Activated naive CD8-positive, alpha-beta T cell treated with anti-CD3 and anti-CD28 coated beads for 36 hours (primary cell): ENCODE measurements around the gene SLC27A3. TPM values are rescaled to one million over a fixed set of nuclear protein-coding genes. Genes with fewer than 3 reads are reported as not detected.
"Not testable (repeated sequence)": the region's sequence is repeated elsewhere in the genome, so short reads cannot be mapped to it uniquely, and the experiment has no call there.

ENCODE experiments used
- DNase-seq: peaks from one replicate; pipeline ENCODE4 v3.0.0; 2021
- H3K27ac Mint-ChIP-seq: one replicate; pipeline ENCODE4 v1.8.0; 2022; ENCODE audit warnings: mild to moderate bottlenecking, moderate library complexity, mixed read lengths
- H3K27me3 Mint-ChIP-seq: one replicate; pipeline ENCODE4 v1.8.0; 2022; ENCODE audit warnings: mild to moderate bottlenecking, mixed read lengths
- H3K36me3 Mint-ChIP-seq: one replicate; pipeline ENCODE4 v1.8.0; 2021; ENCODE audit warnings: mild to moderate bottlenecking, mixed read lengths
- H3K4me1 Mint-ChIP-seq: one replicate; pipeline ENCODE4 v1.8.0; 2021; ENCODE audit warnings: mixed read lengths
- H3K4me3 Mint-ChIP-seq: one replicate; pipeline ENCODE4 v1.8.0; 2022; ENCODE audit warnings: mild to moderate bottlenecking, moderate library complexity, mixed read lengths
- H3K9me3 Mint-ChIP-seq: one replicate; pipeline ENCODE4 v1.8.0; 2022; ENCODE audit warnings: mixed read lengths
- total RNA-seq, 2 experiments: library from RNA; stranded (reverse); gene quantifications; one replicate each; pipeline ENCODE4 v1.2.3, GENCODE V29; 2021

SLC27A3 gene
- total RNA-seq, 2 experiments from 2014 or later, result 6.4 to 6.9 TPM

- no peaks in the 10 kb centered on the region for H3K27me3 Mint-ChIP-seq
- peak overlapping the region; percentile 6 for H3K27ac Mint-ChIP-seq
- no peak for DNase-seq
- H3K4me3 Mint-ChIP-seq, result peak overlapping the region; percentile 12
- no peaks in the 10 kb centered on the region for H3K9me3 Mint-ChIP-seq
- H3K36me3 Mint-ChIP-seq, result peaks cover 6% of the 10 kb centered on the region
- H3K4me1 Mint-ChIP-seq, result peaks cover 22% of the 10 kb centered on the region
These were observed 1.9 kb upstream of the SLC27A3 start for GRCh38 chr1:153773096-153773921.

GRCh38 chr1:153774026-153774595, 1.1 kb upstream of the SLC27A3 start:
- peaks cover 22% of the 10 kb centered on the region for H3K4me1 Mint-ChIP-seq
- no peak for DNase-seq
- H3K27me3 Mint-ChIP-seq, result no peaks in the 10 kb centered on the region
- H3K4me3 Mint-ChIP-seq, result no peak overlapping the region
- no peak overlapping the region for H3K27ac Mint-ChIP-seq
- peaks cover 4% of the 10 kb centered on the region for H3K36me3 Mint-ChIP-seq
- no peaks in the 10 kb centered on the region for H3K9me3 Mint-ChIP-seq

- Mint-ChIP-seq H3K27me3 (no peaks in the 10 kb centered on the region), H3K9me3 (no peaks in the 10 kb centered on the region), H3K4me3 (peak overlapping the region; percentile 82), H3K4me1 (peaks cover 22% of the 10 kb centered on the region), H3K27ac (peak overlapping the region; percentile 62), H3K36me3 (peaks cover 4% of the 10 kb centered on the region)
- peak; percentile 65 for DNase-seq
These were observed 486 bp downstream of the SLC27A3 start for GRCh38 chr1:153775458-153776327.

- DNase-seq, result no peak
- Mint-ChIP-seq H3K27ac (no peak overlapping the region), H3K4me1 (peaks cover 22% of the 10 kb centered on the region), H3K27me3 (no peaks in the 10 kb centered on the region), H3K9me3 (no peaks in the 10 kb centered on the region), H3K4me3 (peak overlapping the region; percentile 82), H3K36me3 (peaks cover 4% of the 10 kb centered on the region)
These were observed 1.1 kb downstream of the SLC27A3 start for GRCh38 chr1:153776352-153776751.

- DNase-seq, result no peak
- Mint-ChIP-seq H3K27ac (no peak overlapping the region), H3K9me3 (no peaks in the 10 kb centered on the region), H3K36me3 (peaks cover 4% of the 10 kb centered on the region), H3K27me3 (no peaks in the 10 kb centered on the region), H3K4me3 (peak overlapping the region; percentile 50), H3K4me1 (peaks cover 22% of the 10 kb centered on the region)
These were observed 1.7 kb downstream of the SLC27A3 start for GRCh38 chr1:153776845-153777370.

- Mint-ChIP-seq H3K36me3 (peaks cover 4% of the 10 kb centered on the region), H3K9me3 (no peaks in the 10 kb centered on the region), H3K27me3 (no peaks in the 10 kb centered on the region), H3K4me3 (no peak overlapping the region), H3K4me1 (peaks cover 22% of the 10 kb centered on the region), H3K27ac (no peak overlapping the region)
- no peak for DNase-seq
These were observed 2.4 kb downstream of the SLC27A3 start for GRCh38 chr1:153777648-153778047.

- peaks cover 4% of the 10 kb centered on the region for H3K36me3 Mint-ChIP-seq
- no peaks in the 10 kb centered on the region for H3K27me3 Mint-ChIP-seq
- DNase-seq, result no peak
- H3K9me3 Mint-ChIP-seq, result no peaks in the 10 kb centered on the region
- H3K27ac Mint-ChIP-seq, result no peak overlapping the region
- H3K4me3 Mint-ChIP-seq, result no peak overlapping the region
- H3K4me1 Mint-ChIP-seq, result peaks cover 27% of the 10 kb centered on the region
These were observed 3.0 kb downstream of the SLC27A3 start for GRCh38 chr1:153778051-153778823.

GRCh38 chr1:153778824-153779519, 3.8 kb downstream of the SLC27A3 start:
- Mint-ChIP-seq H3K4me3 (no peak overlapping the region), H3K9me3 (no peaks in the 10 kb centered on the region), H3K27me3 (no peaks in the 10 kb centered on the region), H3K4me1 (peaks cover 25% of the 10 kb centered on the region), H3K27ac (no peak overlapping the region), H3K36me3 (peaks cover 2% of the 10 kb centered on the region)
- DNase-seq, result no peak

- Mint-ChIP-seq H3K27ac (no peak overlapping the region), H3K27me3 (no peaks in the 10 kb centered on the region), H3K36me3 (no peaks in the 10 kb centered on the region), H3K4me1 (peaks cover 18% of the 10 kb centered on the region), H3K9me3 (no peaks in the 10 kb centered on the region), H3K4me3 (no peak overlapping the region)
- DNase-seq, result no peak
These were observed 4.8 kb downstream of the SLC27A3 start for GRCh38 chr1:153779781-153780541.

- no peak for DNase-seq
- Mint-ChIP-seq H3K27me3 (no peaks in the 10 kb centered on the region), H3K27ac (no peak overlapping the region)
These were observed 5.3 kb downstream of the SLC27A3 start for GRCh38 chr1:153780551-153780950.

GRCh38 chr1:153782648-153783047, 7.4 kb downstream of the SLC27A3 start:
- not testable (repeated sequence) for H3K9me3 Mint-ChIP-seq
- Mint-ChIP-seq H3K27ac (peak overlapping the region; percentile 92), H3K4me3 (peak overlapping the region; percentile 93)

More at GRCh38 chr1:153780551-153780950, 5.3 kb downstream of the SLC27A3 start:
- Mint-ChIP-seq H3K4me3 (no peak overlapping the region), H3K36me3 (no peaks in the 10 kb centered on the region), H3K4me1 (peaks cover 18% of the 10 kb centered on the region), H3K9me3 (no peaks in the 10 kb centered on the region)

GRCh38 chr1:153783233-153784190, 8.3 kb downstream of the SLC27A3 start:
- H3K4me3 Mint-ChIP-seq, result peak overlapping the region; percentile 93
- no peaks in the 10 kb centered on the region for H3K36me3 Mint-ChIP-seq
- H3K9me3 Mint-ChIP-seq, result no peaks in the 10 kb centered on the region
- DNase-seq, result peak; percentile 95
- peaks cover 9% of the 10 kb centered on the region for H3K4me1 Mint-ChIP-seq
- peak overlapping the region; percentile 92 for H3K27ac Mint-ChIP-seq
- H3K27me3 Mint-ChIP-seq, result peaks cover 5% of the 10 kb centered on the region

More at GRCh38 chr1:153782648-153783047, 7.4 kb downstream of the SLC27A3 start:
- not testable (repeated sequence) for H3K4me1 Mint-ChIP-seq, H3K36me3 Mint-ChIP-seq, DNase-seq, H3K27me3 Mint-ChIP-seq
